GM18858 (cell line): ENCODE data around the gene MAGI2.

Source experiments
- ATAC-seq: cut with Tn5 transposase; IDR thresholded peaks from one replicate; pipeline ENCODE4 v1.9.1; 2021; ENCODE audit not compliant: unreplicated experiment

Gene MAGI2

GRCh38 chr7:78752554-78752953 lies 700.9 kb downstream of the MAGI2 start:
- ATAC-seq = no peak

DNA sequence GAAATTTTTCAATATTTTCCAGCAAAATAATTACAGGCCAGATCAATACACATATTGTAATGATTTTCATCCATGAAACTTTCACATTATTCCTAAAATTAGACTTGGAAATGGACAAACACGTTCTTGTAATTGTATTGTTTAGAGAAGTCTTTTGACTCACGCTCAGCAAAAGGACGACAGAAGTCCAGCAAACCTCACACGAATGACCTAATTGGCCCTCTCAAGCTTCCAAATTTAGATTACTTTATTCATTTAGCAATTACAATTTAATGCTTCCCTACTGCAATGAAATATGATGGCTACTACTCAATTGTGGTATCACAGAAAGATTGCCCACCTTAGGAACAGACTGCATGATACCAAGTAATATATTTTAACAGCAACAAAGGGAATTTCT lies 702.2 kb downstream of the MAGI2 start:
- ATAC-seq = no peak

DNA sequence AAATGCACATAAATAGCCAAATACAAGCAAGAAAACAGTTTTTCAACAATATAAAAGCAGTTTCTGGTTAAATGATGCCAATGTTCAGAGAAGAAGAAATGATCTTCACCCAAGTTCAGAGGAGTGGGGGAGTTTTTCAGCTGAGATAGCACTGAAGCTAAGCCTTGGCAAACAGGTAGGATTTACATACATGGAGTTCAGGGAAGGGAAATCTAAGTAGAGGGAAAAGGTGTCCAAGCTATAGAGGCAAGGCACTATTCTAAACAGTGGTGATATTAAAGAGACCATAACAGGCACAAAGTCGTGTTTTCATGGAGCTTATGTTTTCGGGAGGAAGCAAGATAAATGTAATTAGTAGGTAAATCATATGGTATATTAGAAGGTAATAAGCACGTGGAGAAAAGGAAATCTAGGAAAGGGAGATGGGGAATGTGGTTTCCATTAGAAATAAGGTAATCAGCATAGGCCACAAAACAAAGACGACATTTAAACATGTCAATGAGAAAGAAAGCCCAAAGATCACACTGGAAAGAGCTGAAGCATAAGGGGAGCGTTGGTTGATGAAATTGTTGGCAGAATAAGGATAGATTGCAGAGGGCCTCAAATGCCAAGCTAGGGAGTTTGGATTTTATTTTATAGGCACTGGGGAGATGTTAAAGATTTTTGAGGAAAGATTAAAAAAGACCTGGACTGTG lies 704.3 kb downstream of the MAGI2 start:
- ATAC-seq = no peak

DNA sequence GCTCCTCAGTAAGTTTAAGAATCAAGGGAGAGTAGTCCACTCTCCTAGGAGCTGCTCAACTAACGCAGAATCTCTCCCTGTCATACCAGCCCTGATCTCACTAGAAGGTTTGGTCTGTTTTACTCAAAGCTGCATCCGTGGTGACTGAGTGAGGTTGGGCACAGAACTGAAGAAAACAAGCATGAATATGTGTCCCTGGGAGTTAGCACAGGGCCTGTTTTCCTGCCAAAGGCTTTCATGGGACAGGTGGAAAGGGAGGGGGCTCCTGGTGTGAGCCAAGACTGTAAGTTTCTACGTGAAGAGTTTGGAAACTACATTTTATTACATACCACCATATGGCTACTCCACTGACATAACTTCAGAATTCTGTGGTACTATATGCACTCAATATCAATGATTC lies 705.9 kb downstream of the MAGI2 start:
- ATAC-seq = no peak

DNA sequence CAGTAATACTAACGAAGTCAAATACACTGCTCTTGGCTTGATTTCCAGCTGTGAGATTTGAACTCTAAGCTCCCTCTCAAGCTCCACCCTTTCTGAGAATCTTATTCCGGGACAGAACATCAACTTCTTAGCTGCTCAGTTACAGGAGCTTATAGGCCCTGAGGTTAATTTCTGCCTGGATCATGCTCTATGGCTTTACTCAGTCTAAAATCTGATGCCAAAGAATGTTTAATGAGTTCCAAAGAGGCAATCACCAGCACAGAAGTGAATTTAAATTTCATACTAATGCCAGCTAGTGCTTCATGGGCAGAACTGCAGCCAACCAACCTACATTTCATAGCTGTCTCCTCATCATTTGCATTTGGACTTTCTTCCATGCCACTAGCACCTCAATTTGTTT lies 707.2 kb downstream of the MAGI2 start:
- ATAC-seq = no peak

DNA sequence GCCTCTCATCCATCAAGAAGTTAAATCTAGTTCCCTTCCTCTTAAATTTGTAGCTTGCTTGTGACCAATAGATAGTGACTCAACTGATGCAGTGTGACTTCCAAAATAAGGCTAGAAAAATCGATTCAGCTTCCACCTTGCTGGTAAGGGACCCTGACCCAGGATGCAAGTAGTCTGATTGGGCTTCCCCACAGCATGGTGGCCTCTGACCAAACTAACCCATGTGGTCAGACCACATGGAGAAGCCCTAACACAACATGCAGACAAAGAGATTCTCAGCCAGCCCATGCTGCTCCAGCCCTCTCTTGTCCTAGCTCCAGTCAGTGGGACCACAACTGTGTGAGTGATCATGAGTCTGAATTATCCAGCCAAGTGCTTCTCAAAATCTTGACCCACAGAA lies 710.8 kb downstream of the MAGI2 start:
- no peak for ATAC-seq

DNA sequence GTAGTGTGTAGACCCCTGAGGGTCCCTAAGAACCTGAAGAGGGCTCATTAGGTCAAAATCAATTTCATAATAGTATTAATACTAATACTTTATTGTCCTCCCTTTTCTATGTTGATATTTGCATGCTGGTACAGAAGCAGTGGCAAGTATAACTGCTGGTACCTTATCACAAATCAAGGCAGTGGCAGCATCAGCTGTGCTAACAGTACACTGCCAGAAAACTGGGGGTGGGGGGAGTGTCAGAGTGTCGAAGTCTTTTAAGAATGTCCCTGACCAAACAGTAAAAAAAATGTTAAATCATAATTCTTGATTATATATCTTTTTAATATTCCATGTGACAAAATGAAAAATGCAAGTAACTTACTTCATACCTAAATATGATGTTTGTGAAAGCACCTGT lies 716.9 kb downstream of the MAGI2 start:
- ATAC-seq = no peak

GRCh38 chr7:78734626-78735025 lies 718.8 kb downstream of the MAGI2 start:
- peak; percentile 58 for ATAC-seq

DNA sequence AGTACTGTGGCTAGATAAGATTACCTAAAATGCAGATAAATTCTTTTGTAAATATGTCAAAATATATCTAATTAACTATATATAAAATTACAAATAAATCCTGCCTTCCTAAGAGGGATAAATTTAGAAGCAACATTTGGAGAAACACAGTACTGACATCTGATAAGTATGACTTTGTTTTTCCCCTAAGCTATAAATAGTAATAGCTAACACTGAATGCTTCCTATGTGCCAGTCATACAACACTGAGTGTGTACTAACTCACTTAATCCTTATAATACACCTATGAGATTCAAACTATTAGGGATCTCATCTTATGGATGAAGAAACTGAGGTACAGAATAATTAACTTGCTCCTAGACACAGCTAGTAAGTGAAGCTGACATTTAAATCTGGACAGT lies 733.4 kb downstream of the MAGI2 start:
- ATAC-seq = no peak

DNA sequence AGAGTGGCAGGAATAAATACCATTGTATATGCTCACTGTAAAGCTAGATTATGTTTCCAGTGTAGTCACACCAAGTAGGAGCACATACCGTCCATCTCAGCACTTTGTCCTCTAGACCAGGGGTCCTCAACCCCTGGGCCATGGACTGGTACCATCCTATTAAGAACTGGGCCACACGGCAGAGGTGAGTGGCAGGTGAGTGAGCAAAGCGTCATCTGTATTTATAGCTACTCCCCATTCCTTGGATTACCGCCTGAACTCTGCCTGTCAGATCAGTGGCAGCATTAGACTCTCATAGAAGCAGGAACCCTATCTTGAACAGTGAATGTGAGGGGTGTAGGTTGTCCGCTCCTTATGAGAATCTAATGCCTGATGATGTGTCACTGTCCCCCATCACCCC lies 735.3 kb downstream of the MAGI2 start:
- ATAC-seq = no peak

DNA sequence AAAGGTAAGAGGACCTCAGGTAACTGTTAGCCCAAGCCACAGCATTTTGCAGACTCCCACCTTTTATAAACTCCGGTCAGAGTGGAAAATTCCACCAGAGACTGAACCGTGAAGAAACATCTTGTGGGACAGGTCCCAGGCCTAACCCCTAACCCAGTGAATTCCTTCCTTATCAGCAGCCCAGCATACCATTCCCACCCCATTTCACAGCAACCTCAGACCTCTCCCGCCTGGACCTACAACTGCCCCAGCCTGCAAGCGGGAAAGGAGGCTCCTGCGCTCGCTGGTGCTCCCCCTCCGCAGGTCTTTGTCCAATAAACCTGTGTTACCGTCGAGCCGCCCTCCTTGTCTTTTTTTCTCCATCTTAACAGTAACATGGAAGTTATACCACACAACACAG lies 736.6 kb downstream of the MAGI2 start:
- no peak for ATAC-seq

- ATAC-seq = no peak
These were observed 739.1 kb downstream of the MAGI2 start for GRCh38 chr7:78714356-78714755.

DNA sequence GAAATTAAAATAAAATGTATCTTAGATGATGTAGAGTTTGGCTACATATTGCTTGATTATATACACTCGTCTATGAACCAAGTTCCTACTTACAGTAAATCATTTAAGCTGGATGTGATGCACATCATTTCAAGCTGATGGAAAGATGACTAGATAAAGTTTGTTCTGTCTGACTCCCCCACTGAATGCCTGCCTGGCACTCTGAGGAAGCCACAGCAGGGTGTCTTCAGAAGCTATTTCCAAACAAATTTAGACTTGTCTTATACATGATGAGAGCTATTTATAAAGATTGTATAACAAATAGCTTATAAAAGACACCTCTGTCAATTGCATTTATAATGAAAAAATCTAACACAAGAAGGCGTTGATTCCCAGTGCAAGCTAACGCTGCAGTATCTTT lies 741.4 kb downstream of the MAGI2 start:
- ATAC-seq = no peak

- ATAC-seq = no peak
These were observed 743.8 kb downstream of the MAGI2 start for GRCh38 chr7:78709658-78710057.

DNA sequence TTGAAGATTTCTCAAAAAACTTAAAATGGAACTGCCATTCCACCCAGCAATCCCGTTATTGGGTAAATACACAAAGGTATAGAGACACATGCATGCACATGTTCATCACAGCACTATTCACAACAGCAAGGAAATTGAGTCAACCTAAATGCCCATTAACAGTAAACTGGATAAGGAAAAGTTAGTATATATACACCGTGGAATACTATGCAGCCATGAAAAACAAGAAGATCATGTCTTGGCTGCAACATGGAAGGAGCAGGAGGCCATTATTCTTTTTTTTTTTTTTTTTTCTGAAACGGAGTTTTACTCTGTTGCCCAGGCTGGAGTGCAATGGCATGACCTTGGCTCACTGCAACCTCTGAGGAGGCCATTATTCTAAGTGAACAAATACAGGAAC lies 749.0 kb downstream of the MAGI2 start:
- no peak for ATAC-seq

DNA sequence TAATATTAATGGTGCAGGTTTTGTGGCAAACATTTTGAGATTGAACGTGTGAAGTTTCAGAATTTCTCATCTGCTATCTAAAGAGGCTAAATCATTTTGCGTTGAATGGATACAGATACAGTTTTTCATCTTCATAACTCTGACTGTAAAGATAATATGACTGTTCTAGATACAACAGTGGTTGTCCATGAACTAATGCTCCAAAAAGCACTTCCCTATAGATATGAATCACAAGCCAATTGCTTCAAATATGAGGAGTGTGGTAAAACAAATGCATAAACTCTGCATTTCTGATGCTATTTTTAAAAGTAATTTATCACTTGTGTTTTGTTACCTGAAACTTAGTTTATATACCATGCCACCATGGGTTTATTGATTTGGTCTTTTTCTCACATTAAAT lies 750.1 kb downstream of the MAGI2 start:
- no peak for ATAC-seq

DNA sequence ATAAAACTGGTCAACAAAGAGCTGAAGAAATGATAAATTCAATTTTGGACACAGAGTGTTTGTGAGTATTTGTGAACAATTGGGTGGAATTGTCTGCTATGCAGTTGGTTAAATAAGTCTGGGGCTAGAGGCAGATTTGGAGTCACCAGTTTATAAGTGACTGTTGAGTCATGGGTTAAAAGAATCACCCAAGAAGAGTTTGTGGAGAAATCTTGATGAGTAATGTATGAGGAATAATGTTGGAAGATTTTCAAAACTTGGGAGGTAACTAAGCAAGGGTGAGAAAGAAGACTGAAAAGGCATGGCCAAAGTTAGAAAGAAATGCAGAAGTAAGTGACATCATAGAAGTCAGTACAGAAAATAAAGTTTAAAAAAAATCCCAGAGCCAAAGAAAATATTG lies 750.7 kb downstream of the MAGI2 start:
- ATAC-seq = no peak

DNA sequence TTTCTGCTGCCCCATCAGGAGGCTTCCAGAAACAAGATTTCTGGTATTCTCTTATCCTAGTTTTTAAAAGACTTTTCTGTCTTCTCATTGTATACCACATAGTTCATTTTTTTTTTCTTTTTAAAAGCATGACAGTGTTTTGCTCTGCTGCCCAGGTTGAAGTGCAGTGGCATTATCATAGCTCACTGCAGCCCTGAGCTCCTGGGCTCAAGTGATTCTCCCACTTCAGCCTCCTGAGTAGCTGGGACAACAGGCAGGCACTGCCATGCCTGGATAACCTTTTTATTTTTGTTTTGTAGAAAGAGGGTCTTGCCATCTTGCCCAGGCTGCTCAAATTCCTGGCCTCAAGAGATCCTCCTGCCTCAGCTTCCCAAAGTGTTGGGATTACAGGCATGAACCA lies 757.6 kb downstream of the MAGI2 start:
- no peak for ATAC-seq

- peak; percentile 48 for ATAC-seq
These were observed 761.9 kb downstream of the MAGI2 start for GRCh38 chr7:78691584-78691983.

- ATAC-seq = no peak
These were observed 763.3 kb downstream of the MAGI2 start for GRCh38 chr7:78690174-78690573.

DNA sequence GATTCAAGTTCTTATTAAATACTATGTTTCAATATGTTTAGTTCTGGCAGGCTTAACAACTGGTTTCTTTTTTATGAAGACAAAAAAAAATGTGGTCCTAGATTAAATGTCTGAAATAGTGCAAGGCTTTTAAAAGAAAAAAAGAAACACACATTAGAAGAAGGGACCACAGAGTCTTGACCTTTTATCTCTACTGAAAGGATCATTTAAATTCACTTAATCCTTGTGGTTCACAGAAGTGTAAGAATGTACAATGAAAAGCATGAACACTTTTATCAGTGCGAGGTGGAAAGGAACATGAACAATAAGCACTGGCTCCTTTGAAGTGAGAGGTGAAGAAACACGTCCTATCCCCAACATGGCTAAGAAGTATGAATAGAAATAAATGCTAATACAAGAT lies 765.1 kb downstream of the MAGI2 start:
- no peak for ATAC-seq

- no peak for ATAC-seq
These were observed 767.3 kb downstream of the MAGI2 start for GRCh38 chr7:78686189-78686588.

DNA sequence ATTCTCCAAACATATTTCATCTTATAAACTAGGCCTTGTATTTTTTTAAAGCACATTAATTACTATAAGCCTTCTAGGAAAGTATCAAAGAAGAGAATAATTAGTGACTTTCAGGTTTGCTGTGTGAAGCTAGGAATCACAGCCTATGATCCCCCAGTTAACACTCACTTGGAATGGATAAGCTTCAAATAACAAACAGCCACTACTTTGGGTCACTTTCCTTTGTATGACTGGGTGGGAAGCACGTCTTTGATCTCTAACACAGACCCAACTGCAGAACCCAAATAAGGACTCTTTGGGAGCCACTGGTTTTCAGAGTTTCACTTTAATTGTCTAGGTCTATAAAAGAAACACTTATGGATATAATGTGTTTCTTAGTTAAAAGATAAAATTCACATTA lies 769.3 kb downstream of the MAGI2 start:
- ATAC-seq = no peak

DNA sequence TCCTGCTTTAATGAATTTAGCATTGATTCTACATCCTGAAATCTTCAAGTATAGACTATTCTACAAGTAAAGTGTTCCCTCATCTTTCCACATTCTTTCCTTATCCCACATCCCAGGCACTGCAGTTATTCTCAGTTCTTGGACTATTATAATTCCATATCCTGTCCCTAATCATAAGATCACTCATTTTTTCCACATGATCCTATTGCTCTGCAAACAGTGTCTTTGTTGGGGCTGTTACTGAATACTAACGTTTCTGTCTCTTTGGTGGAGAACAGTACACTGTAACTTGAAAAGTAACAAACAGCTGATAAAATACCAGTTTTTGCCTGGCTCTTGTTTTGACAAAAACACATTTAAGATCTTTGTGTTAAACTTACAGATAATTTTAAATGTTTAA lies 769.9 kb downstream of the MAGI2 start:
- no peak for ATAC-seq
